ENCODE results near the gene PARM1. TPM values are rescaled to one million over a fixed set of nuclear protein-coding genes. Genes with fewer than 3 reads are reported as not detected.

PARM1 gene
- total RNA-seq, 1 donor from 2014 or later = 1.6 TPM

- Histone ChIP-seq H3F3A (ENCODE audit: low read depth) (no peaks in the 10 kb centered on the region), H3K9me3 (ENCODE audit: low read depth) (no peaks in the 10 kb centered on the region), H3K27ac (no peak overlapping the region), H3K36me3 (no peaks in the 10 kb centered on the region), H4K20me1 (ENCODE audit: low read depth) (no peaks in the 10 kb centered on the region), H3K4me3 (no peak overlapping the region), H3K79me2 (ENCODE audit: low read depth) (no peaks in the 10 kb centered on the region), H3K4me2 (no peak overlapping the region), H3K9ac (no peak overlapping the region), H2AFZ (replicated peaks) (no peak overlapping the region), H3K27me3 (no peaks in the 10 kb centered on the region), H3K4me1 (no peaks in the 10 kb centered on the region)
- no peaks in the 10 kb centered on the region for H3K27me3 Mint-ChIP-seq (ENCODE audit: insufficient read depth, low read depth)
- H3K9me3 Mint-ChIP-seq = peaks cover 2% of the 10 kb centered on the region
- H3K4me3 Mint-ChIP-seq = no peak overlapping the region
- TF ChIP-seq EZH2 (IDR thresholded peaks at IDR 0.05) (no peak), EZH2phosphoT487 (IDR thresholded peaks at IDR 0.05) (no peak)
- TF ChIP-seq, protein P1, sequence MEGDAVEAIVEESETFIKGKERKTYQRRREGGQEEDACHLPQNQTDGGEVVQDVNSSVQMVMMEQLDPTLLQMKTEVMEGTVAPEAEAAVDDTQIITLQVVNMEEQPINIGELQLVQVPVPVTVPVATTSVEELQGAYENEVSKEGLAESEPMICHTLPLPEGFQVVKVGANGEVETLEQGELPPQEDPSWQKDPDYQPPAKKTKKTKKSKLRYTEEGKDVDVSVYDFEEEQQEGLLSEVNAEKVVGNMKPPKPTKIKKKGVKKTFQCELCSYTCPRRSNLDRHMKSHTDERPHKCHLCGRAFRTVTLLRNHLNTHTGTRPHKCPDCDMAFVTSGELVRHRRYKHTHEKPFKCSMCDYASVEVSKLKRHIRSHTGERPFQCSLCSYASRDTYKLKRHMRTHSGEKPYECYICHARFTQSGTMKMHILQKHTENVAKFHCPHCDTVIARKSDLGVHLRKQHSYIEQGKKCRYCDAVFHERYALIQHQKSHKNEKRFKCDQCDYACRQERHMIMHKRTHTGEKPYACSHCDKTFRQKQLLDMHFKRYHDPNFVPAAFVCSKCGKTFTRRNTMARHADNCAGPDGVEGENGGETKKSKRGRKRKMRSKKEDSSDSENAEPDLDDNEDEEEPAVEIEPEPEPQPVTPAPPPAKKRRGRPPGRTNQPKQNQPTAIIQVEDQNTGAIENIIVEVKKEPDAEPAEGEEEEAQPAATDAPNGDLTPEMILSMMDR (IDR thresholded peaks at IDR 0.05) = no peak
- no peaks in the 10 kb centered on the region for H3K4me1 Mint-ChIP-seq
- H3K36me3 Mint-ChIP-seq = no peaks in the 10 kb centered on the region
- no peak overlapping the region for H3K27ac Mint-ChIP-seq
- no peak for DNase-seq (ENCODE audit: low spot score)
Observed at GRCh38 chr4:75089206-75089605, 156.3 kb downstream of the PARM1 start.

DNA sequence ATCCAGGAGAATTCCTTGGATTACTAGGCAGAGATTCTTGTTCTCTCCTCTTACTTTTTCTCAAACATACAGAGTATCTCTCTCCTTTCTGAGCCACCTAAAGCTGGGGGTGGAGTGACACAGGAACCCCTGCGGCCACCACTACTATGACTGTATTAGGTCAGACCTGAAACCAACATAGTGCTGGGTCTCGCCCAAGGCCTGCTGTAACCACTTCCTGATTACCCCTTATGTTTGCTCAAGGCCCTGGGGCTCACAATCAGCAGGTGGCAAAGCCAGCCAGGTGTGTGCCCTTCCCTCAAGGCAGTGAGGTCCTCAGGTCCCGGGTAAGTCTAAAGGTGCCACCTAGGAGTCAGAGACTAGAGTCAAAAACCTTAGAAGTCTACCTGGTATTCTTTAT, 166.4 kb downstream of the PARM1 start:
- Histone ChIP-seq H3K36me3 (peaks cover 6% of the 10 kb centered on the region), H3K27me3 (no peaks in the 10 kb centered on the region), H2AFZ (replicated peaks) (no peak overlapping the region), H3K4me2 (no peak overlapping the region), H3K4me3 (no peak overlapping the region), H3K79me2 (ENCODE audit: low read depth) (no peaks in the 10 kb centered on the region), H3K9me3 (ENCODE audit: low read depth) (peaks cover 20% of the 10 kb centered on the region), H3K4me1 (no peaks in the 10 kb centered on the region), H3K9ac (no peak overlapping the region), H3K27ac (no peak overlapping the region), H4K20me1 (ENCODE audit: low read depth) (no peaks in the 10 kb centered on the region), H3F3A (ENCODE audit: low read depth) (no peaks in the 10 kb centered on the region)
- no peak for TF ChIP-seq EZH2 (IDR thresholded peaks at IDR 0.05)
- TF ChIP-seq, protein P1 (IDR thresholded peaks at IDR 0.05) = no peak
- no peak for TF ChIP-seq EZH2phosphoT487 (IDR thresholded peaks at IDR 0.05)
- DNase-seq (ENCODE audit: low spot score) = no peak
- H3K27ac Mint-ChIP-seq = no peak overlapping the region
- H3K9me3 Mint-ChIP-seq = peaks cover 37% of the 10 kb centered on the region
- no peaks in the 10 kb centered on the region for H3K4me1 Mint-ChIP-seq
- peaks cover 3% of the 10 kb centered on the region for H3K36me3 Mint-ChIP-seq
- H3K27me3 Mint-ChIP-seq (ENCODE audit: insufficient read depth, low read depth) = peaks cover 2% of the 10 kb centered on the region
- no peak overlapping the region for H3K4me3 Mint-ChIP-seq

Other genes starting within 250 kb of the PARM1 start
- 0.80 and 0.81 TPM in 2 replicates for gene BTC, start 138.6 kb upstream of the PARM1 start, total RNA-seq (ENCODE audit: low replicate concordance)